Large intestine (tissue), 3 donors: ENCODE results near the gene GBGT1. TPM values are rescaled to one million over a fixed set of nuclear protein-coding genes. Genes with fewer than 3 reads are reported as not detected.
A peak's percentile ranks its signal among the peaks of the same experiment; 100 is the strongest.

Experiments used
- DNase-seq, 2 donors: peaks; one replicate each; pipeline versions ENCODE4 v3.0.0 to v3.0.0-alpha.2; 2013
- H3K27ac ChIP-seq: one replicate; pipeline ENCODE4 v1.5.1; 2013; ENCODE audit warnings: low read length
- H3K27me3 ChIP-seq: 2 replicates; pipeline ENCODE4 v1.6.1; 2013; ENCODE audit warnings: low read length; ENCODE audit not compliant: control insufficient read depth, insufficient read depth
- H3K36me3 ChIP-seq: 2 replicates; pipeline ENCODE4 v1.6.1; 2013; ENCODE audit warnings: low read length; ENCODE audit not compliant: control insufficient read depth, insufficient read depth
- H3K4me1 ChIP-seq: one replicate; pipeline ENCODE4 v1.6.1; 2013; ENCODE audit warnings: low read length; ENCODE audit not compliant: control insufficient read depth, insufficient read depth
- H3K4me3 ChIP-seq: one replicate; pipeline ENCODE4 v1.5.1; 2013; ENCODE audit warnings: low read length
- H3K9me3 ChIP-seq: one replicate; pipeline ENCODE4 v1.6.1; 2013; ENCODE audit warnings: mild to moderate bottlenecking, low read depth, low read length, moderate library complexity; ENCODE audit not compliant: control insufficient read depth
- WGBS: methylation state at CpG from one replicate; pipeline ENCODE4 v1.1.5; 2013; ENCODE audit warnings: low lambda C conversion rate; ENCODE audit not compliant: insufficient coverage; 5-methylcytosine and 5-hydroxymethylcytosine counted together
- polyA plus RNA-seq: library from polyadenylated mRNA; unstranded; fragments of 120-200 nt; gene quantifications from one replicate; pipeline ENCODE4 v1.2.1, GENCODE V29; 2013

Gene GBGT1
- polyA plus RNA-seq, 1 donor, result 8.7 TPM

DNA sequence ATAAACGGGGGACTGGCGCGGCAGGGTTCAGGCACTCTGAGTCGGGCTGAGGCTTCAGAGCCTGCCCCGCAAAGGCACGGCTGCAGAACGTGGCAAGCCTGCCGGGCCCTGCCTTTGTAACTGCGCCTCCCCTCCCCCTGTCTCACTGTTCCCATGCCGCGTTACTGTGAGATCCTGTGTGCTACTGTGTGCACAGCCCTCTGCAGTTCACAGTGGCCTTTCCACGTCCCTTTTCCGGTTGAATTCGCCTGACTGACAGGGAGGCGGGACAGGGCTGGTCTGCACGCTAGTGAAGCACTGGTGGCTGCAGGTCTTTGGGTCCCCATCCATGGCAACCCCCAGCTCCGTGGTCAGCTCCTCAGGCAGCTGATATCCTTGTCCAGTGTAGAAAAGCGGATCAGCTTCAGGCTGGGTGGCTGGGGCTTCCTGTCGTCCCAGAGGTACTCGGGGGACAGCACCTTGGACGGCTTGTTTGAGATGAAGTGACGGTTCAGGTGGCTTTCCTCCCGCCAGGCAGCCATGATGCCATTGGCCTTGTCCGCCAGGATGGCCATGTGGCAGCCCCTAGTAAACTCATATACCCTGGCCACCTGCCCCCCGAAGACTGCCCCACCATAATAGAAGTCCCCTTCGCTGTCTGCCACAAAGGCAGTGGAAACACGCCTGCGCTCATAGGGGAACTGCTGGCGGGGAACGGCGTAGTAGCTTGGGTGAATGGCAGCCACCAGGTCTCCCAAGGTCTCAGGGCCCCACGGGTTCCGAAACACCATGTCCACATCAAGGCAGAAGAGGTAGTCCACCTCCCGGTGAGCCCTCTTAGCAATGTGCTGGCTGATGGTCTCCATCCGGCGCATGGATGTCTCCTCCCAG is 10.3 kb downstream of the GBGT1 start:
- no peak overlapping the region for H3K27ac ChIP-seq
- no peak overlapping the region for H3K4me3 ChIP-seq
- WGBS, result no CpG with 5 or more reads among the region's 36 CpGs
- no peak for DNase-seq
- peaks cover 2% of the 10 kb centered on the region for H3K36me3 ChIP-seq
- no peaks in the 10 kb centered on the region for H3K9me3 ChIP-seq
- peaks cover 4% of the 10 kb centered on the region for H3K4me1 ChIP-seq
- H3K27me3 ChIP-seq, result no peaks in the 10 kb centered on the region

DNA sequence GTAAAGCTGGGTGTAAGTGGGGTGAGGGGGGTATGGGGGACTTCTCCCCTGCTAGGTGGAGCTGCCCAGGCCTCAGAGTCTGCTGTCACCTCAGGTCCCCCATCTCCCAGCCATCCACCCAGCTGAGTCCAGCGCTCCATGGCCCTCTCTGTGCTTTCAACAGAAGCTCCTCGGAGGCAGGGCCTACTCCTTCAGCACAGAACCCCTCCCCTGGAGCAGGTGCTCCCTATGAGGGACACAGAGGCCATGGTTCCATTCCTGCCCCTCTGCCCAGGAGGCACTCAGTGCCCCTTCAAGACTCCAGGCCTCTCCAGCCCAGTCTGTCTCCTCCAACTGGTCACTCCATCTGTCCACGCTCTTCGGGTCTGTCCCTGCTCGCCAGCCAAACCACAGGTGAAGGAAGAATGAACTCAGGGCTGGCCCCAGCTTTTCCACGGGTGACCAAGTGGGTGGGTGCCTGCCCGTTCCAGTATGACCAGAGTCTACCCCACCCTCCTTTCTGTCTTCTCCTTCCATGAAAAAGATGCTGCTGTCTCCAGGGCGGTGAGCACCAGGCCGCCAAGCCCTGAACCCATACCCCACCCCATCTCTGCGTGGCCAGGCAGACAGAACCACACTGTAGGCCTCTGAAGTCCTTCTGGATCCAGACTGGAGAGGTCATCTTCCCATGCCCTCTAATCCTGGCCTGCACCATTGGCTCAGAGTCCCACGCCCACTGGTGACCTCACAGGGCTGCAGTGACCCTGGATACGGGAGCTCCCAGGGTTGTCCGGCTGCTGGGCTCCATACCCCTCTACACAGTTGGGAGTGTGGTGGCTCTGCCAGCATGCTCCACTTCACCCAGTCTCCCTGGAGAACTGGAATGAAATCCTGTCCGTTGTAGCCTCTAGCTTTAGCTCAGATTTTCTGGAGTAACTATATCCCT is 11.9 kb downstream of the GBGT1 start:
- no CpG with 5 or more reads among the region's 14 CpGs for WGBS

DNA sequence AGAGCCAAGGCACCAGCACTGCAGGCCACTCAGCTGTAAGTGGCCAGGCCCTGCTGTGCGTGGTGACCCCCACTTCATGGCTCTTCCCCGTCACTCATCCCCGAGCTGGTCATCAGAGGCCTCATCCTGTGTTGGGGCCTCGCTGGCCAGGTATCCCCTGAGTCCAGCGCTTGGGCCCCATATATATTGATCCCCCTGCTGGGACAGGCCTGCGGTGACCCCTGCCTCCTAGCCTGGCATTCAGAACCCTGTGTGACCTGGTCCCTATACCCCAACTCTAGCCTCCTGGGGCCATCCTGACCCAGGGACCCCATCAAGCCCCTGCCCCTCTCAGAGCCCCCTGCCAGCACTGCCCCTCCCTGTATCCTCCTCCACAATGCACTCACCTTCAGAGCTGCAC is 12.7 kb downstream of the GBGT1 start:
- no peaks in the 10 kb centered on the region for H3K9me3 ChIP-seq
- no CpG with 5 or more reads among the region's 6 CpGs for WGBS
- no peak overlapping the region for H3K27ac ChIP-seq
- peaks cover 20% of the 10 kb centered on the region for H3K4me1 ChIP-seq
- no peak for DNase-seq
- no peak overlapping the region for H3K4me3 ChIP-seq
- H3K36me3 ChIP-seq, result peaks cover 7% of the 10 kb centered on the region
- no peaks in the 10 kb centered on the region for H3K27me3 ChIP-seq

More for the DNA sequence above, 11.9 kb downstream of the GBGT1 start:
- no peak overlapping the region for H3K27ac ChIP-seq
- H3K9me3 ChIP-seq, result no peaks in the 10 kb centered on the region
- no peaks in the 10 kb centered on the region for H3K27me3 ChIP-seq
- H3K4me3 ChIP-seq, result no peak overlapping the region
- H3K4me1 ChIP-seq, result peaks cover 15% of the 10 kb centered on the region
- DNase-seq, result no peak
- peaks cover 2% of the 10 kb centered on the region for H3K36me3 ChIP-seq

DNA sequence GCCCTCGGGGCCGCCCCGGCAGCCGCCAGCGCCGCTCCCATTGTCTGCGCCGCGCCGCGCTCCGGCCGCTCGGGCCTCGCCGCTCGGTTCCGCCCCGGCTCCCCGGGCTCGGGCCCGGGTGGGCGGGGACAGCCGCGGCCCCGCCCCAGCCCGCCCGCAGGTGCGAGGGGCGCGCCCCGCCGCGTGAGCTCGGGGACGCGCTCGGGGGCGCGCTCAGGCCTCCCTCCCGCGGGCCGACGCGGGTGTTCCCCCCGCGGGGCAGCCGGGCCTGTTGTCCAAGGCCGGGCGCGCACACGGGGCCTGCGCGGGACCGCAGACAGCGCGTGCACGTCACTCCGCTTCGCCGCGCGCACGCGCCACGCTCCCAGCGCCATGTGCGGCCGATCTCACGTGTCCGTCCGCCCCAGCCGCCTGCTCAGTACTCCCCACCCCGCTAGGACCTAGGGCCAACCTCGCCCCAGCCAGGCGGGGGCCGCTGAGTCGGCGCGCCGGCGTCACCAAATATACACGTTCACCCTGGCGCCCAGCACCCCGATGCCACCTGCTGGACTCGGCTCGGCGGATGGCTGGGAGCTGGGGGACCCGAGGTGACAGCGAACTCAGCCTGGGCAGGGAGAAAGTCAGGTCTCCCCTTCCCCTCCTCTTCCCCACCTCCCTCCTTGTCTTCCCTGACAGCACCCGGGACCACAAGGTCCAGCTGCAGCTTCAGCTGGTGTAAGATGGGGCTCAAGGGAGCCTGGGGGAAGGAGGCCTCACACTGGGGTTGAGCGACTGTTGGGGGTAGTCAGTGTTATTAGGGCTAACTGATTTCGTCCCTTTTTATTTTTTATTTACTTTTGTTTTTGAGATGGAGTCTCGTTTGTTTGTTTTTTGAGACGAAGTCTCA is 14.3 kb downstream of the GBGT1 start:
- peak; percentile 94 to 98 for DNase-seq
- Histone ChIP-seq H3K4me3 (peak overlapping the region; percentile 56), H3K27me3 (no peaks in the 10 kb centered on the region), H3K27ac (peak overlapping the region; percentile 91), H3K9me3 (no peaks in the 10 kb centered on the region), H3K36me3 (peaks cover 15% of the 10 kb centered on the region), H3K4me1 (peaks cover 29% of the 10 kb centered on the region)
- WGBS, result 33% methylated on average over 1 of the region's 95 CpGs

- no peaks in the 10 kb centered on the region for H3K27me3 ChIP-seq
- peak in 1 of 2 donors; percentile 69 for DNase-seq
- WGBS, result no CpG with 5 or more reads among the region's 65 CpGs
These were observed 15.2 kb downstream of the GBGT1 start for GRCh38 chr9:133148199-133149129.

GRCh38 chr9:133147412-133148198 is 16.1 kb downstream of the GBGT1 start:
- peaks cover 12% of the 10 kb centered on the region for H3K36me3 ChIP-seq
- H3K9me3 ChIP-seq, result no peaks in the 10 kb centered on the region
- H3K4me1 ChIP-seq, result peaks cover 45% of the 10 kb centered on the region
- H3K27me3 ChIP-seq, result no peaks in the 10 kb centered on the region
- peak overlapping the region; percentile 95 for H3K27ac ChIP-seq
- no CpG with 5 or more reads among the region's 14 CpGs for WGBS
- DNase-seq, result peak; percentile 74 to 85
- H3K4me3 ChIP-seq, result peak overlapping the region; percentile 98

More at GRCh38 chr9:133148199-133149129, 15.2 kb downstream of the GBGT1 start:
- H3K4me1 ChIP-seq, result peaks cover 36% of the 10 kb centered on the region
- H3K27ac ChIP-seq, result peak overlapping the region; percentile 95
- H3K9me3 ChIP-seq, result no peaks in the 10 kb centered on the region
- H3K4me3 ChIP-seq, result peak overlapping the region; percentile 98
- peaks cover 12% of the 10 kb centered on the region for H3K36me3 ChIP-seq

DNA sequence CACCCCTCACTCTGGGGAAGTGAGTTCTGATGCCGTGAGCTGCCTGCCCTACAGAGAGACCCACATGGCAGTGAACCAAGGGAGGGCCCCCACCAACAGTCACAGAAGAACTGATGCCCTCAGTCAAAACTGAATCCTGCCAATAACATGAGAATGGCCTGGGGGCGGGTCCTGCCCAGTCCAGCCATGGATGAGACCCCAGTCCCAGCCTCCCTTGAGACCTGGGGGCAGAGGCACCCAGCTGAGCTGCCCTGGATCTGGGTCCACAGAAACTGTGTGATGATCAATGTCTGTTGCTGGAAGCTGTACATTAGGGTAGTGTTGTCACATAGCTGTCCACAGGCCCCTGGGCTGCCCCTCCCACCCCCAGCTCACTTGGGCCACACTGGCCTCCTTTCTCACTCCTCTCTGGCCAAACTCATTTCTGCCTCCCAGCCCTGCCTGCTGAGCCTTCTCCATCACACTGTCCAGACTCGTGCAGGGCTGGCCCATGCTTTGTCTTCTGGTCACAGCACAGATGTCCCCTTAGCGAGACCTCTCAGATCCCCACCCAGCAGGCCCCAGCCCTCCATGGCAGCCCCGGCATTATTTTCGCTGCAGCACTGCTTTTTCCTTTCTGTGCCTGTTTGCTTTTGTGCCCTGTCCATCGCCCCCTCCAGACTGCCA is 16.8 kb downstream of the GBGT1 start:
- Histone ChIP-seq H3K27ac (peak overlapping the region; percentile 95), H3K36me3 (peaks cover 12% of the 10 kb centered on the region), H3K4me1 (peaks cover 52% of the 10 kb centered on the region), H3K9me3 (no peaks in the 10 kb centered on the region), H3K4me3 (peak overlapping the region; percentile 98), H3K27me3 (no peaks in the 10 kb centered on the region)
- no peak for DNase-seq
- no CpG with 5 or more reads among the region's 7 CpGs for WGBS

DNA sequence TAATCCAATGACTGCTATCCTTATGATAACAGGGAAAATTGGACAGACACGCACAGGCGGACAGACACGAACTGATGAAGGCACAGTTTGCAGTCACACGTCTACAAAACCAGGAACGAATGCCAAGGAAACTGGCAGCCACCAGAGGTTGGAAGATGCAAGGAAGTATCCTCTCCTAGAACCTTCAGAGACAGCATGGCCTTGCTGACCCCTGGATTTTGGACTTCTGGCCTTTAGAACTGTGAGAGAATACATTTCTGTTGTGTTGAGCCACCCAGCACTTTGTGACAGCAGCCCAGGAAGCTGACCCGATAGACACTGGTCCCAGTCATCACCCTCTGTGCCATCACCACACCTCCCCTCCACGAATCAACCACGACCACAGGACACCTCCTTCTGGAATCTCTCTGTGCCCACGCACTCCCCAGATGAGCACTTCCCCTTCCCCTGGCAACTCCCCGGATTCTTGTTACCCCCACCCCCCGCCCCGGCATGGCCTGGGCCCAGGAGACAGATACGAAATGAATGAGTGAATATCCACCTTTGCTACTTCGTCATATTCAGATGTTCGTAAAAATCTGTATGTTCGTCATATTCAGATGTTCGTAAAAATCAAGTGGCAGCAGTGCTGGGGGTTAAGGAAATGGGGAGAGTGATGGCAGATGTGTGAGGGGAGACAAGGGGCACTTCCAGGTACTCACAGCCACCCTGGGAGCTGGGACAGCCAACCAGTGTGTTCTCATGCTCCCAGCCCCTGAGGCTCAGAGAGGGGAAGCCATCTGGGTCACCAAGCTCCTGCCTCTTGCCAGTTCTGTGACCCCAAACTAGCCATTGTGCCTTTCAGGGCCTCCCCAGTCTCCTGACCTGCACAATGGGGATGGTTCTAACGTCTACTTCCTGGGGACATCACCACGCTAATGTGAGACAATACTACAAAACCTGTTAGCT is 18.5 kb downstream of the GBGT1 start:
- peak overlapping the region; percentile 0 for H3K4me3 ChIP-seq
- H3K9me3 ChIP-seq, result no peaks in the 10 kb centered on the region
- WGBS, result 90% methylated on average over 4 of the region's 19 CpGs
- H3K27me3 ChIP-seq, result no peaks in the 10 kb centered on the region
- peak overlapping the region; percentile 6 for H3K27ac ChIP-seq
- DNase-seq, result no peak
- H3K36me3 ChIP-seq, result peaks cover 12% of the 10 kb centered on the region
- peaks cover 69% of the 10 kb centered on the region for H3K4me1 ChIP-seq
